Measurements from ENCODE around the gene HIBADH.

DNA sequence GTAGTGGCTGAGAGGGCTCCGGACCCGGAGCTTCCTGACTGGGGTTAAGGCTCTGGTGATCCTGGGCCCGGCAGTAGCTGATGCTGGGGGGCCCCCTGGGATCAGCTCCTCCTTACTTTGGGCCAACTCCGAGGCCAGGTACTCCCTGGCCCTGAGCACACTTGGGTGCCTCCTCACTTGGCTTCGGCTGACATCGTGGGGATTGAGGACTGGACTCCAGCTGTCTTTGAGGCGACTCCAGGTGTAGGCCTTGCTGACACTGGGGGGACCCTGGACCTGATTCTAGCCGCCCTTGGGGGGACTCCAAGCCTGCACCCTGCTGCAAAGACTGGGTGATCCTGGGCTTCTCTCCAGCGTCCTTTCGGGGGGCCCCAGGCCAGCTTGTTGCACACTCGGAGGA lies 170.5 kb downstream of the HIBADH start:
- no peak for TF ChIP-seq CTCF (IDR thresholded peaks at IDR 0.05; ENCODE audit: insufficient read depth, low read length)
- TF ChIP-seq GABPA (IDR thresholded peaks at IDR 0.05; ENCODE audit: low read depth) = no peak
